Lung microvascular endothelial cell (primary cell): ENCODE data around the gene MYEOV. TPM values are rescaled to one million over a fixed set of nuclear protein-coding genes. Genes with fewer than 3 reads are reported as not detected.

Experiments used
- DNase-seq, 2 donors: peaks; one replicate each; pipeline versions ENCODE4 v3.0.0 to v3.0.0-alpha.2; 2010; ENCODE audit warnings: low read depth in 2 of 2
- total RNA-seq: library from RNA; depleted of rRNA; stranded (reverse); fragments of >200 nt; gene quantifications from 2 replicates; pipeline ENCODE4 v1.2.1, GENCODE V29; 2014

The MYEOV gene
- total RNA-seq: 0.44 TPM in 1 of 2 replicates, not detected in the other

GRCh38 chr11:69293819-69294505 lies at the start of gene MYEOV:
Gene MYEOV, plus strand, starts transcription at chr11:69294155. Its CDS starts 1,200 bp downstream, at chr11:69295355.
- peak; percentile 83 to 85 for DNase-seq

GRCh38 chr11:69244266-69244665 lies 49.7 kb upstream of the MYEOV start:
- no peak for DNase-seq

- no peak for DNase-seq
These were observed 48.9 kb upstream of the MYEOV start for GRCh38 chr11:69245041-69245440.

GRCh38 chr11:69245491-69246345 lies 48.2 kb upstream of the MYEOV start:
- DNase-seq: no peak

DNA sequence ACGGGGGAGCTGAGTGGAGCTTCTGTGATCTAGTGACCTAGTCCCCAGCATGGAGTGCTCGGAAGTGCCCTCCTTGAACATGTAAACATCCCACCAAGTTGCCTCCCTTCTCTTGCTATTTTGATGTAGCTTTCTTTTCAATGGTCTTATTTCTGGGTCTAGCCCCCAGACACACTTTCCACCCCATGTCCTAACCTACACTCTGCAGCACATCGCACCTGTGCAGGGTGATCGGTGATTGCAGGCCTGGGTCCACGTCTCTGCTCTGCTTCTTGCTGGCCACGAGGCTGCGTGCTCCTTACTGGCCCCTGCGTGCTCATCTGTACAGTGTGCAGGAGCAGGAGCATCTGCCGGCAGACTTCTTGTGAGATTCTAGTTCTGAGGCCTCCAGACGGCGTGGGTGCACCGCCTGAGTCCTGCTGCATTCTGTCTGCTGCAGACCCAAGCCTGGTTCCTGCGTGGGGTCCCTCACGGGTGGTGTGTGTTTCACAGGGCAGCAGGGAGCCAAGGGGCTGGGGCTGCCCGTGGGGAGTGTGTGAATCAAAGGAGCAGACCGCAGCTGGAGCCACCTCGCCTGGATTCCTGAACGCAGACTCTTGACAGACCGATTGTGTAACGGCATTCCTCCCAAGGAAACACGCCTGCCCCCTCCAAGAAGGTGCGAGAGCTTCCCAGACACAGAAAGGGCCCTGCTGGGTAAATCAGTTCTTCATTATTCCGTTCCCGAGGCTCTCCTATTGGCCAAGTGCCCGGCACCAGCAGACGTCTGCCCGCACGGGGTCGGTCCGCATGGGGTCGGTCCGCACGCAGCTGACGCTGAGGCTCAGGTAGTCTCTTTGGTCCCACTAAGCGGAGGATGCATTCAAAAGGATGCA lies 44.4 kb upstream of the MYEOV start:
- no peak for DNase-seq

GRCh38 chr11:69250186-69251056 lies 43.5 kb upstream of the MYEOV start:
- DNase-seq: no peak

GRCh38 chr11:69251057-69251393 lies 42.9 kb upstream of the MYEOV start:
- DNase-seq: no peak

GRCh38 chr11:69251639-69252489 lies 42.1 kb upstream of the MYEOV start:
- DNase-seq: no peak

- no peak for DNase-seq
These were observed 41.5 kb upstream of the MYEOV start for GRCh38 chr11:69252490-69252837.

DNA sequence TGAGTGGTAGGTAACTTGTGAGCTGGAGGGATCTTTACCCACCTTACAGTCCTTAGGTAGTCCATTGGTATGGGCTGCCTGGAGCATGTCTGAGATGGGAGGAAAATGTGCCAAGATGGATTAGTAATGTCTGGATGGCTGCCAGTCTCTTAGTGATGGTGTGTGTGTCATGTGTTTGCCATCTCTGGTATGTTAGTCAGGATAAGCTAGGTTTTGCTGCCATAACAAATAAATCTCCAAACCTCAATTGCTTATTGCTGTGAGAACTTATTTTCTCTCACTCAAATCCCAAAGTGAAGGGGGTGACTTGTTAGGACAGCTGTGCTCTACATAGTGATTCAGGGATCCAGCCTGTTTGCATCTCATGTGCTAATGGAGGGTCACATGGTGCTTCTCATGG lies 40.9 kb upstream of the MYEOV start:
- peak in 1 of 2 donors; percentile 27 for DNase-seq

- no peak for DNase-seq
These were observed 36.8 kb upstream of the MYEOV start for GRCh38 chr11:69257134-69257533.

GRCh38 chr11:69257838-69258658 lies 35.9 kb upstream of the MYEOV start:
- no peak for DNase-seq

DNA sequence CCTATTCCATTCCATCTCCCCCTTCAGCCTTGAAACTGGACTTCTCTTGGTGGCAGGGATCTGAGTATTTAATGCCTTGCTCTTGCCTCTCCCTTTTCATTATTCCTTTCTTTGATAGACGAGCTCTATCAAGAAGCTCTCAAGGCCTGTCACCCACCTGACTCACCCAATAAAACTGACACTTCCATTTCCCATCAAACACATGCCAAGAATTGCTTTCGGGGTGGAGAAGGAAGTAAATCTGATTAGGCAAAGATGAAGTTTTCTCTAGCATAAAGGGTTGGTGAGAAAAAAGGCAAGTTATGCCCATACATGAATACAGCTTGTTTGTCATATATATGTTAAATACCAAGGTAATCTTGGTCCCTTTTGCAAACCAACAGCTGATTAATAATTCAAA lies 34.9 kb upstream of the MYEOV start:
- DNase-seq: no peak

DNA sequence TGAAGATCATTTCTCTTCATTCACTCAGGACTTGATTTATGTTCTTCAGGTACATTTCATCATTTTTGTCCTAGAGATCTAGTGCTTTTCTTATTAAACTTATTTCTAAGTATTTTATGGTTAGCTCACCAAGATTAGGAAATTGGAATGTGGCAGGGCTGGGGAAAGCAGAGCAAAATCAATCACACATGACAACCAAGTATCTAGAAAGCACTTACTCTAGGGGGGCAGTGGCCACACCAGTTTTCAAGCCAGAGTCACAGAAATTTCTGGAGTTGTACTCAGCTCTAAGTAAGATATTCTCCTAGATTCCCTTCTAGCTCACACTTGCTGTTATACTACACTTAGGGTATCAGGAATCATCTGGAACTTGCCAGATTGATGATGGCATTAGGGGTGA lies 33.3 kb upstream of the MYEOV start:
- DNase-seq: no peak

- no peak for DNase-seq
These were observed 32.8 kb upstream of the MYEOV start for GRCh38 chr11:69261116-69261515.

GRCh38 chr11:69262918-69263735 lies 30.8 kb upstream of the MYEOV start:
- no peak for DNase-seq

- no peak for DNase-seq
These were observed 30.3 kb upstream of the MYEOV start for GRCh38 chr11:69263736-69264052.

DNA sequence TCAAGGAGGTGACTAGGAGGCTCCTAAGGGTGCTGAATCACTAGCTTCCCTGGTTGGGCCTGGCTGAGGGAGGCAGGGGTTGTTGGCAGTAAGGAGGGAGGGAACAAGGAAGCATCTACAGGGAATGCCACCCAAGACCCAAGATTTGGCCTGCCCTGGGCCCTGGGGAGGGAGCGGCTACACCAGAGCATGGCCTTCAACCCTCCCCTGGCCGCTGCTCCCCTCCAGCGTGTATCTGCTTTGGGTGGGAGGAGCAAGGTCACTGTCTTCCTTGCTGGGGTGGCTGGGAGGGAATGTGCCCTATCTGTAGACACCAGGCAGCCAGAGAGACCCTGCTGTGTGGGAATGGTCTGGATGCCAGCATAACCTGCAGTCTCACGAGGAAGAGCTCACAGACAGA lies 29.5 kb upstream of the MYEOV start:
- DNase-seq: no peak

- DNase-seq: no peak
These were observed 28.7 kb upstream of the MYEOV start for GRCh38 chr11:69265210-69265609.
